Tibial nerve (tissue), 4 donors: ENCODE data around the gene TMEM140. TPM values are rescaled to one million over a fixed set of nuclear protein-coding genes. Genes with fewer than 3 reads are reported as not detected.

Source experiments
- DNase-seq, 2 donors: peaks; one replicate each; pipeline ENCODE4 v3.0.0-alpha.2; 2019; ENCODE audit warnings: low spot score in 2 of 2
- H3K27ac ChIP-seq, 4 donors: fragments of 200-600 bp; sonication (generic) in 3 of 4; one replicate each; pipeline ENCODE4 v1.5.1; 2017 to 2019; ENCODE audit warnings: mild to moderate bottlenecking in 1 of 4
- H3K27me3 ChIP-seq, 2 donors: fragments of 200-600 bp; sonication (generic) in 1 of 2; one replicate each; pipeline versions ENCODE4 v1.5.1 to v1.6.0; 2017 to 2019
- H3K36me3 ChIP-seq, 3 donors: fragments of 200-600 bp; sonication (generic); one replicate each; pipeline ENCODE4 v1.5.1; 2018 to 2019
- H3K4me1 ChIP-seq, 4 donors: fragments of 200-600 bp; sonication (generic) in 3 of 4; one replicate each; pipeline ENCODE4 v1.5.1; 2017 to 2019
- H3K4me3 ChIP-seq, 4 donors: fragments of 200-600 bp; sonication (generic) in 3 of 4; one replicate each; pipeline ENCODE4 v1.5.1; 2017 to 2019; ENCODE audit warnings: mild to moderate bottlenecking in 1 of 4, moderate library complexity in 1 of 4
- H3K9me3 ChIP-seq, 4 donors: fragments of 200-600 bp; sonication (generic) in 3 of 4; one replicate each; pipeline ENCODE4 v1.5.1; 2017 to 2019
- CTCF ChIP-seq, 5 experiments: fragments of 200-600 bp in 3 of 5; fragments of 450-650 bp in 2 of 5; sonication (generic) in 3 of 5; IDR thresholded peaks; one replicate each; pipeline ENCODE4 v1.5.1; 2016 to 2019; ENCODE audit warnings: antibody characterized with exemption in 5 of 5, mild to moderate bottlenecking in 3 of 5, moderate library complexity in 2 of 5
- EP300 ChIP-seq, 2 donors: sonication (generic); formaldehyde crosslinking; IDR thresholded peaks; one replicate each; pipeline ENCODE4 v1.6.1; 2017; ENCODE audit warnings: antibody characterized with exemption in 2 of 2, mild to moderate bottlenecking in 1 of 2
- POLR2A ChIP-seq, 2 donors: fragments of 450-650 bp; IDR thresholded peaks; one replicate each; pipeline ENCODE4 v1.6.1; 2017; ENCODE audit warnings: antibody characterized with exemption in 2 of 2, mild to moderate bottlenecking in 2 of 2, moderate library complexity in 2 of 2
- WGBS, 2 donors: methylation state at CpG; one replicate each; pipeline ENCODE4 v1.1.5; 2018; 5-methylcytosine and 5-hydroxymethylcytosine counted together
- total RNA-seq, 4 donors: library from RNA; depleted of rRNA; stranded (reverse); fragments of >200 nt; gene quantifications; one replicate each; pipeline ENCODE4 v1.1.0, GENCODE V29; 2016

TMEM140 gene
- total RNA-seq, 4 donors from 2014 or later: 20.5 to 46.9 (median 32.5) TPM

GRCh38 chr7:135189961-135190360 is 42.1 kb downstream of the TMEM140 start:
- Histone ChIP-seq H3K27me3 (no peaks in the 10 kb centered on the region), H3K4me1 (peaks cover 0 to 10% (median 0%) of the 10 kb centered on the region in 4 donors), H3K36me3 (peaks cover 6 to 93% (median 34%) of the 10 kb centered on the region in 3 donors), H3K9me3 (no peaks in the 10 kb centered on the region), H3K27ac (no peak overlapping the region), H3K4me3 (no peak overlapping the region)
- DNase-seq: no peak
- TF ChIP-seq EP300 (IDR thresholded peaks at IDR 0.05) (no peak), POLR2A (IDR thresholded peaks at IDR 0.05) (no peak), CTCF (IDR thresholded peaks at IDR 0.05) (no peak)
- WGBS, 2 donors: 67 to 83% methylated on average over 4 of the region's 4 CpGs

GRCh38 chr7:135190703-135191102 is 42.8 kb downstream of the TMEM140 start:
- Histone ChIP-seq H3K27ac (no peak overlapping the region), H3K9me3 (no peaks in the 10 kb centered on the region), H3K27me3 (no peaks in the 10 kb centered on the region), H3K4me3 (no peak overlapping the region), H3K36me3 (peaks cover 6 to 93% (median 28%) of the 10 kb centered on the region in 3 donors), H3K4me1 (peaks cover 0 to 10% (median 0%) of the 10 kb centered on the region in 4 donors)
- TF ChIP-seq CTCF (IDR thresholded peaks at IDR 0.05): no peak
- TF ChIP-seq POLR2A (IDR thresholded peaks at IDR 0.05): no peak
- TF ChIP-seq EP300 (IDR thresholded peaks at IDR 0.05): no peak
- no peak for DNase-seq

- Histone ChIP-seq H3K9me3 (no peaks in the 10 kb centered on the region), H3K4me3 (no peak overlapping the region), H3K27me3 (no peaks in the 10 kb centered on the region), H3K4me1 (peaks cover 0 to 10% (median 0%) of the 10 kb centered on the region in 4 donors), H3K36me3 (peaks cover 6 to 93% (median 21%) of the 10 kb centered on the region in 3 donors), H3K27ac (no peak overlapping the region)
- TF ChIP-seq EP300 (IDR thresholded peaks at IDR 0.05) (no peak), CTCF (IDR thresholded peaks at IDR 0.05) (no peak), POLR2A (IDR thresholded peaks at IDR 0.05) (no peak)
- WGBS, 2 donors: 87 to 93% methylated on average over 9 to 11 of the region's 11 CpGs
- DNase-seq: no peak
These were observed 45.2 kb downstream of the TMEM140 start for GRCh38 chr7:135192914-135193536.

- DNase-seq: no peak
- H3K27me3 ChIP-seq: no peaks in the 10 kb centered on the region
- H3K4me1 ChIP-seq: peaks cover 0 to 10% (median 0%) of the 10 kb centered on the region in 4 donors
- TF ChIP-seq EP300 (IDR thresholded peaks at IDR 0.05) (no peak), POLR2A (IDR thresholded peaks at IDR 0.05) (no peak), CTCF (IDR thresholded peaks at IDR 0.05) (no peak)
- H3K4me3 ChIP-seq: no peak overlapping the region
- 87 to 88% methylated on average over 10 of the region's 10 CpGs for WGBS, 2 donors
- peaks cover 4 to 93% (median 16%) of the 10 kb centered on the region in 3 donors for H3K36me3 ChIP-seq
- no peaks in the 10 kb centered on the region for H3K9me3 ChIP-seq
- peak overlapping the region in 1 of 4 donors; percentile 39 for H3K27ac ChIP-seq
These were observed 45.8 kb downstream of the TMEM140 start for GRCh38 chr7:135193615-135194081.

- H3K27ac ChIP-seq: peak overlapping the region in 1 of 4 donors; percentile 39
- peaks cover 0 to 93% (median 10%) of the 10 kb centered on the region in 3 donors for H3K36me3 ChIP-seq
- H3K4me3 ChIP-seq: no peak overlapping the region
- no peak for TF ChIP-seq POLR2A (IDR thresholded peaks at IDR 0.05)
- no peak for TF ChIP-seq EP300 (IDR thresholded peaks at IDR 0.05)
- no peak for TF ChIP-seq CTCF (IDR thresholded peaks at IDR 0.05)
- WGBS, 2 donors: 77 to 83% methylated on average over 12 of the region's 12 CpGs
- peaks cover 0 to 5% (median 0%) of the 10 kb centered on the region in 4 donors for H3K4me1 ChIP-seq
- no peaks in the 10 kb centered on the region for H3K9me3 ChIP-seq
- no peaks in the 10 kb centered on the region for H3K27me3 ChIP-seq
- no peak for DNase-seq
These were observed 46.7 kb downstream of the TMEM140 start for GRCh38 chr7:135194494-135195095.
